GM19193 (cell line): ENCODE results near the gene RAP1GAP2.
"Not testable (repeated sequence)": the region's sequence is repeated elsewhere in the genome, so short reads cannot be mapped to it uniquely, and the experiment has no call there.

Experiments
- POLR2A ChIP-seq: IDR thresholded peaks from 4 replicates; pipeline ENCODE4 v1.6.1; 2011; ENCODE audit not compliant: insufficient read depth, insufficient read length; ENCODE audit errors: extremely low read depth

RAP1GAP2 gene

GRCh38 chr17:3036800-3037199 lies 240.6 kb downstream of the RAP1GAP2 start:
- no peak for TF ChIP-seq POLR2A

GRCh38 chr17:3037259-3037658 lies 241.0 kb downstream of the RAP1GAP2 start:
- TF ChIP-seq POLR2A: no peak

GRCh38 chr17:3038941-3039340 lies 242.7 kb downstream of the RAP1GAP2 start:
- no peak for TF ChIP-seq POLR2A

GRCh38 chr17:3039736-3040135 lies 243.5 kb downstream of the RAP1GAP2 start:
- no peak for TF ChIP-seq POLR2A

- no peak for TF ChIP-seq POLR2A
Observed at GRCh38 chr17:3040882-3041281, 244.6 kb downstream of the RAP1GAP2 start.

- no peak for TF ChIP-seq POLR2A
Observed at GRCh38 chr17:3043737-3044365, 247.6 kb downstream of the RAP1GAP2 start.

- no peak for TF ChIP-seq POLR2A
Observed at GRCh38 chr17:3046753-3047152, 250.5 kb downstream of the RAP1GAP2 start.

- no peak for TF ChIP-seq POLR2A
Observed at GRCh38 chr17:3048727-3049471, 252.7 kb downstream of the RAP1GAP2 start.

GRCh38 chr17:3049705-3050295 lies 253.6 kb downstream of the RAP1GAP2 start:
- TF ChIP-seq POLR2A: no peak

- not testable (repeated sequence) for TF ChIP-seq POLR2A
Observed at GRCh38 chr17:3063507-3063906, 267.3 kb downstream of the RAP1GAP2 start, which contains the start of gene OR1D5. TSS of gene OR1D5 (minus strand) at chr17:3063607. CDS start at chr17:3063607, 0 bp downstream.
